HepG2 (cell line): ENCODE measurements around the gene NUP85.

Source experiments
- CTCF ChIP-seq: sonication (generic); formaldehyde crosslinking; IDR thresholded peaks from 2 replicates; pipeline ENCODE4 v1.5.0; 2020; ENCODE audit warnings: mild to moderate bottlenecking, missing genetic modification reagents, moderate library complexity
- DR1 ChIP-seq: sonication (generic); formaldehyde crosslinking; IDR thresholded peaks from 2 replicates; pipeline ENCODE4 v1.8.0; 2021; ENCODE audit warnings: mild to moderate bottlenecking, missing genetic modification reagents, inconsistent platforms
- GTF2F1 ChIP-seq: fragments of 150-350 bp; IDR thresholded peaks from 2 replicates; pipeline ENCODE4 v1.6.1; 2014; ENCODE audit warnings: low read length
- MAFK ChIP-seq, 2 experiments: IDR thresholded peaks in 1 of 2; conservative IDR thresholded peaks in 1 of 2; 2 replicates each; pipeline ENCODE4 v1.6.1; 2011; ENCODE audit warnings: improper control_type of control experiment in 2 of 2, low read length in 2 of 2
- MXD3 ChIP-seq: IDR thresholded peaks from 2 replicates; pipeline ENCODE4 v1.6.1; 2016; ENCODE audit warnings: mild to moderate bottlenecking, missing biosample characterization, missing genetic modification reagents
- POLR2AphosphoS5 ChIP-seq: IDR thresholded peaks from 2 replicates; pipeline ENCODE4 v1.6.1; 2012; ENCODE audit warnings: low read depth, low read length
- ZFX ChIP-seq: sonication (generic); formaldehyde crosslinking; IDR thresholded peaks from 2 replicates; pipeline ENCODE4 v1.4.0; 2020; ENCODE audit warnings: mild to moderate bottlenecking, low read depth, missing genetic modification reagents, moderate library complexity
- ZNF274 ChIP-seq: sonication (generic); formaldehyde crosslinking; IDR thresholded peaks from 2 replicates; pipeline ENCODE4 v1.5.1; 2020; ENCODE audit warnings: mild to moderate bottlenecking, missing genetic modification reagents
- ZNF331 ChIP-seq: sonication (generic); formaldehyde crosslinking; IDR thresholded peaks from 2 replicates; pipeline ENCODE4 v1.4.0; 2020; ENCODE audit warnings: missing genetic modification reagents

- TF ChIP-seq ZNF274 = no peak
- TF ChIP-seq ZFX (CRISPR knock-in tag) = no peak
- TF ChIP-seq MAFK (conservative IDR thresholded peaks at IDR 0.05 in 1 of 2, IDR thresholded peaks at IDR 0.05 in 1 of 2; ENCODE audit: low read length in 2 of 2) = no peak
- TF ChIP-seq DR1 = no peak
- TF ChIP-seq ZNF331 = no peak
- no peak for TF ChIP-seq MXD3
- TF ChIP-seq GTF2F1 = no peak
- TF ChIP-seq CTCF (CRISPR knock-in tag) = no peak
- TF ChIP-seq POLR2AphosphoS5 = no peak
Measured at GRCh38 chr17:75159196-75160031, 46.1 kb upstream of the NUP85 start.
